ENCODE data around the gene CUZD1. TPM values are rescaled to one million over a fixed set of nuclear protein-coding genes. Genes with fewer than 3 reads are reported as not detected.

CUZD1 gene
- total RNA-seq, 1 experiment from 2014 or later = 3.5 TPM

- TF ChIP-seq FOXP1 (CRISPR knock-in tag; IDR thresholded peaks at IDR 0.05; ENCODE audit: borderline replicate concordance) (no peak), NFE2L1 (CRISPR knock-in tag; IDR thresholded peaks at IDR 0.05) (no peak), CBFB (CRISPR knock-in tag; IDR thresholded peaks at IDR 0.05; ENCODE audit: low read depth) (no peak), ZMAT4 (CRISPR knock-in tag; IDR thresholded peaks at IDR 0.05) (no peak), NR3C1 (CRISPR knock-in tag; conservative IDR thresholded peaks at IDR 0.05; ENCODE audit: low read depth) (no peak), TEAD1 (CRISPR knock-in tag; IDR thresholded peaks at IDR 0.05) (no peak), CREM (CRISPR knock-in tag; IDR thresholded peaks at IDR 0.05) (no peak), ZNF219 (CRISPR knock-in tag; IDR thresholded peaks at IDR 0.05; ENCODE audit: borderline replicate concordance) (no peak), ZBTB43 (CRISPR knock-in tag; IDR thresholded peaks at IDR 0.05) (no peak), SP1 (CRISPR knock-in tag; conservative IDR thresholded peaks at IDR 0.05) (no peak), ZNF416 (CRISPR knock-in tag; IDR thresholded peaks at IDR 0.05) (no peak), HMGA2 (CRISPR knock-in tag; IDR thresholded peaks at IDR 0.05) (no peak), ZNF232 (CRISPR knock-in tag; IDR thresholded peaks at IDR 0.05) (no peak), ATF3 (CRISPR knock-in tag; conservative IDR thresholded peaks at IDR 0.05) (no peak), ATF2 (CRISPR knock-in tag; IDR thresholded peaks at IDR 0.05; ENCODE audit: borderline replicate concordance, low read depth) (no peak), CDX4 (CRISPR knock-in tag; IDR thresholded peaks at IDR 0.05; ENCODE audit: borderline replicate concordance) (no peak), IRF2 (CRISPR knock-in tag; IDR thresholded peaks at IDR 0.05; ENCODE audit: borderline replicate concordance, low read depth) (no peak), ETV6 (CRISPR knock-in tag; IDR thresholded peaks at IDR 0.05) (no peak)
- TF ChIP-seq, protein P1, sequence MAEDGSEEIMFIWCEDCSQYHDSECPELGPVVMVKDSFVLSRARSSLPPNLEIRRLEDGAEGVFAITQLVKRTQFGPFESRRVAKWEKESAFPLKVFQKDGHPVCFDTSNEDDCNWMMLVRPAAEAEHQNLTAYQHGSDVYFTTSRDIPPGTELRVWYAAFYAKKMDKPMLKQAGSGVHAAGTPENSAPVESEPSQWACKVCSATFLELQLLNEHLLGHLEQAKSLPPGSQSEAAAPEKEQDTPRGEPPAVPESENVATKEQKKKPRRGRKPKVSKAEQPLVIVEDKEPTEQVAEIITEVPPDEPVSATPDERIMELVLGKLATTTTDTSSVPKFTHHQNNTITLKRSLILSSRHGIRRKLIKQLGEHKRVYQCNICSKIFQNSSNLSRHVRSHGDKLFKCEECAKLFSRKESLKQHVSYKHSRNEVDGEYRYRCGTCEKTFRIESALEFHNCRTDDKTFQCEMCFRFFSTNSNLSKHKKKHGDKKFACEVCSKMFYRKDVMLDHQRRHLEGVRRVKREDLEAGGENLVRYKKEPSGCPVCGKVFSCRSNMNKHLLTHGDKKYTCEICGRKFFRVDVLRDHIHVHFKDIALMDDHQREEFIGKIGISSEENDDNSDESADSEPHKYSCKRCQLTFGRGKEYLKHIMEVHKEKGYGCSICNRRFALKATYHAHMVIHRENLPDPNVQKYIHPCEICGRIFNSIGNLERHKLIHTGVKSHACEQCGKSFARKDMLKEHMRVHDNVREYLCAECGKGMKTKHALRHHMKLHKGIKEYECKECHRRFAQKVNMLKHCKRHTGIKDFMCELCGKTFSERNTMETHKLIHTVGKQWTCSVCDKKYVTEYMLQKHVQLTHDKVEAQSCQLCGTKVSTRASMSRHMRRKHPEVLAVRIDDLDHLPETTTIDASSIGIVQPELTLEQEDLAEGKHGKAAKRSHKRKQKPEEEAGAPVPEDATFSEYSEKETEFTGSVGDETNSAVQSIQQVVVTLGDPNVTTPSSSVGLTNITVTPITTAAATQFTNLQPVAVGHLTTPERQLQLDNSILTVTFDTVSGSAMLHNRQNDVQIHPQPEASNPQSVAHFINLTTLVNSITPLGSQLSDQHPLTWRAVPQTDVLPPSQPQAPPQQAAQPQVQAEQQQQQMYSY (CRISPR knock-in tag; IDR thresholded peaks at IDR 0.05) = no peak
- TF ChIP-seq, protein P2, sequence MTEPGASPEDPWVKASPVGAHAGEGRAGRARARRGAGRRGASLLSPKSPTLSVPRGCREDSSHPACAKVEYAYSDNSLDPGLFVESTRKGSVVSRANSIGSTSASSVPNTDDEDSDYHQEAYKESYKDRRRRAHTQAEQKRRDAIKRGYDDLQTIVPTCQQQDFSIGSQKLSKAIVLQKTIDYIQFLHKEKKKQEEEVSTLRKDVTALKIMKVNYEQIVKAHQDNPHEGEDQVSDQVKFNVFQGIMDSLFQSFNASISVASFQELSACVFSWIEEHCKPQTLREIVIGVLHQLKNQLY (CRISPR knock-in tag; IDR thresholded peaks at IDR 0.05) = no peak
- Mint-ChIP-seq H3K27me3 (ENCODE audit: low read depth) (no peaks in the 10 kb centered on the region), H3K9me3 (peaks cover under 1% of the 10 kb centered on the region; the same call in 1 of the 2 replicates), H3K36me3 (peaks cover 28% of the 10 kb centered on the region), H3K4me3 (no peak overlapping the region), H3K4me1 (peaks cover 39% of the 10 kb centered on the region), H3K27ac (no peak overlapping the region)
- ATAC-seq (no peak), DNase-seq (ENCODE audit: low spot score) (no peak)
- CTCF ChIA-PET = no interaction called here
- POLR2A ChIA-PET = no interaction called here
Measured at GRCh38 chr10:122853665-122854313, 8.1 kb upstream of the CUZD1 start.

Data from WTC11 (cell line).